Dermis microvascular lymphatic vessel endothelial cell (primary cell): Measurements from ENCODE around the gene CYB561D2. TPM values are rescaled to one million over a fixed set of nuclear protein-coding genes. Genes with fewer than 3 reads are reported as not detected.

ENCODE experiments used
- DNase-seq, 2 donors: peaks; one replicate each; pipeline versions ENCODE4 v3.0.0 to v3.0.0-alpha.2; 2010; ENCODE audit warnings: low read depth in 2 of 2
- total RNA-seq: library from RNA; depleted of rRNA; stranded (reverse); fragments of >200 nt; gene quantifications from 2 replicates; pipeline ENCODE4 v1.2.1, GENCODE V29; 2014

Gene CYB561D2
- total RNA-seq, 1 donor from 2014 or later, result 18.9 TPM

DNA sequence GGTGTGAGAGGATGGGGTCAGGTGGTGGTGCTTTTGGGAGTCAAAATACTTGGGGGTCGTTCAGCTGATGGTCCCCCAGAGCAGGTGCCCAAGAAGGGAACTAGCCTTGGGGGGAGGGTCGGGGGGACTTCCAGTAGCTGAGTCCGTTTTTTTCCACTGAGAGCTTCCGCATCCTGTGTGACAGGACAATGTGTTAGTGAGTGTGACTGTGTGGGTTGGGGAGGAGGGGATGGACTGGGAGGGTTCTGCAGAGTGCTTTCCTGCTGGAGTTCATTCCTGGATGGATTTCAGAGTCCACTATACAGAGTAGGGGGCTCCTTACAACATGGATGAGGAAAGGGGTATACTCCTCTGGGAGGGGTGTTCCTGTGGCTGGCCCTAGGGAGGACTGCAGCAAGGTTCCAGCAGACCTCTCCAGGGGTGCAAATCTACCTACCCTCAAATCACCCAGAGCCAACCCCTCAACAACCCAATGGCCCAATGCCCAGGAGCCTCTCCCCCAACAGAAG, 27.5 kb upstream of the CYB561D2 start:
- DNase-seq, result peak; percentile 90 to 98

DNA sequence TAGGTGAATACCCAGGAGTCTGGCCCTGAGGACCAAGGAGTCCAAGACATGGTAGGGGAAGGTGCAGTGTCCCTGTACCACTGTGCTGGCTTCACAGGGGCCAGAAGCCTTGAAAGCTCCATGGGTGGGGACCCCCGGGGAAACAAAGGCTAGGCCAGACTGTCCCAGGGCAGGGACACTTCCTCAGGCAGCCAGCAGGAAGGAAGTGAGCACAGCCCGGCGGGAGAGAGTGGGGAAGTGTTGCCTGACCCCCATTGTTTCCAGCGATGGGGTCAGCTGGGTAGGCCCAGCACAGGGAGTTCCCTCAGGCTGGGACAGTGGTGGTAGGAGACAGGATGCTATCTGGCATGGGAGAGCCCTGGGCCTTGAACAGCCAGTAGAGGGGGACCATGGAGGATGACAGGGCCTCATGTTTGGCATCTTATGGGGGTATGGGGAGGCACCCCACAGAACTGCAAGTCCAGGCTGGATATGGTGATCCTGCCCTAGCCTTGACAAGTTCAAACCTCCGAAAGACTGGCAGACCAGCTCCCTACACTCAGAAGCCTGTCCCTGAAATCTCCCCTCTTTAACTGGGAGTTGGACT, 27.0 kb upstream of the CYB561D2 start:
- peak; percentile 95 to 96 for DNase-seq

DNA sequence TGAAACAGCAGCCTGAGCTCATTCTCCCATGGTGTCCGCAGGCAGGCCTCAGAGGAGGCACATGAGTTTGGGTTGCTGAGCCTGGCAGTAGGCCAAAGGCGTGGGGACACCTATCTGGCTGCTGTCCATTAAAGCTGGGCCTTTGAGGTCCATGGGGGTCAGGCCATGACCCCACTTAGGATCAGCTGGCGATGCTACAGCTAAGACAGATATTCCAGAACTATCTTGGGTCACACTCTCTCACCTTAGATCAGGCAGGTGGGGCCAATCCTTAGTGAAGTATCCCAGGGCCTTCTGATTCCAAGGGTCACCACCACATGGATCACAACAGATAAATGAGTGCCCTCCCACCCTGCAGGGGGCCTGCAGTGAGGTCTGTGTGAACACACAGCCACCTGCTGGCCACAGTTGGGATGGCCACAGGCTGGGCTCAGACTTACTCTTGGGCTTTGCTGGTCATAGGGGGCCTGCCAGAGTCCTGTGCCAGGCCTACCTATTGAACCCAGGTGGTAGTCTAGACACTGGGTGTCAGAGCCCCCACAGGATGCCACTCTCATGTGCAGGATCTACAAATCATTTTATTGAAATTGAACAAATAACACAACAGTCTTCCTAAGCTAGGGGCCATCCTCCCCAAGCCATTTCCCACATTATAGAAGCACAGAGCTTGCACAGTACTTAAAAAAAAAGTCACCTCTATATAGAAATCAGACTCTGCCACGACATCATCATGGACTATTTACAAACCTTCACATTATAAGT, 26.1 kb upstream of the CYB561D2 start:
- DNase-seq, result peak; percentile 83 to 87

DNA sequence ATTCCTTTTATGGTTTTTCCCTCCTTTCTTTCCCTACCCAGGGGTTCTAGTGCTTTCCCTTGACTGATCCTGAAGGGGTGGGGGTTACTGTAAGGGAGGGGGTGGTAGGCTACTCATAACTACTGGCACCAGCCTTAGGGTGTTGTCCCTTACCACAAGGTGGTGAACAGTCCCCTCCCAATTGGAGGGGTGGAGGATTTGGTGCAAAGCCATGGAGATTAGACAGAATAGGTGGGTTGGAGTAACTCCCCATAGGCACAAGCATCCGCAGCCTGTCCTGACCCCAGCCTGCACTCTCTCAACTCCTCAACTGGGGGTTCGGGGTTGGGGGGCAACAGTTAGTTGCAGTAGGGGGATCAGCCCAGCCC, 25.6 kb upstream of the CYB561D2 start:
- no peak for DNase-seq

DNA sequence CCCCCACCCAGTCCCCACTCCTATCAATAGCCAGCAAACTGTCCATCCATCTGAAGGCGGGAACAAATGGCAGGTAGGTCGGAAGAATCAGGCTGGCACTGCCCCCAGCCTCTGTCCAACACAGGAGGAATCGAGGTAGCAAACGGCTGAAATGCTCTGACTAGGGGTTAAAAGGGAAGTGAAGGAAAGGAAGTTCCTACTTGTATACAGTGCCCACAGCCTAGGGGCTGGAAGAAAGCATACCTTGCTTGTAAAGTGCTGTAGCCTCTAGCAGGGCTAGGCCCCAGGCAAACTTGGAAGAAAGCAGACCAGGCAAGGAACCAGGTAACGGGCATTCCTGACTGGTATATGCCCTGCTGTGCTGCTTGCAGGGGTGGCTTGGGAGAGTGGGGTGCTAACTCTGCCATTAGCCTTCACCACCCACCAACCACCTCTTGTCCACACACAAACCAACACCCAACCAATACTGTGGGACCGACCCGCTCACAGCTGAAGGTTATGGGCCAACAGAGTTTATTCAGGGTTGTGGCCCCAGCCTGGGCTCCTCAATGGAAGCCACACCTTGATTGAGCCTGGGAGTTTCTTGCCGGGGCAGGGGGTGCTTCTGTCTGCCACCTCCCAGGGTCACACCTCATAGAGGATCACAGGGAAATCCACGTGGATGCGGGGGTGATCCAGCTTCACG, 25.0 kb upstream of the CYB561D2 start:
- DNase-seq, result no peak

DNA sequence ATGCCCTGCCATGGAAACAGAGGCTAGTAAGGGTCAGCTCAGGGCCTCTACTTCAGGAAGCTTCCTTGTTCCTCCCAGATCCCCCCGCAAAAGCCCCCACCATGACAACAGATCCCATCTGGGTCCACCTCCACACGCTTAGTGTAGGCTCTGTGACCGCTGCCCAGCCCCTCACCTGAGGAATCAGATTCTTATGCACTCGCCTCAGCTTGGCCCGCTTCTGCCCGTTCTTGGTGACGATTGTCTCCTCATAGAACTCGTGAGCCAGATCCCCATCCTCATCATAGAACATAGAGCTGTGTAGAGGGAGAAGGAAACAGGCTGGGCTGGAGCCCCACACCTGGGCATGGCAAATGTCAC, 24.5 kb upstream of the CYB561D2 start:
- DNase-seq, result no peak

DNA sequence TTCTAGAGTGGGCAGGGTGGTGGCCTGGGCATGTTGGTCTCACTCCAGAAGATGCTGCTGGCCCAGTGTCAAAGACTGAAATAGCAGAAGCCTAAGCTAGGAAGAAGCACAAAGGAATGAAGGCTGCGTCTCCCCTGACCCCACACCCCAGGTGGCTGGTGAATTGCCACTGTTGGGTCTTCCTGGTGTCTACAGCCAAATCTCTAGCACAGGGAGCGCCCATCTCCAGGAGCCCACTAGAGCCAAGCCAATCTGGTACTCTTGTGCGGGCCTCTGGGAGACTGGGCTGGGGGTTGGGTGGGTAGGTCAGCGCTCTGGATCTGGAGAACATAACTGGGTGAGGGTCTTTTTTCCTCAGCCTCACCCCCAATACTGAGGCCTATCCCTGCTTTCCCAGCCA, 23.5 kb upstream of the CYB561D2 start:
- no peak for DNase-seq

DNA sequence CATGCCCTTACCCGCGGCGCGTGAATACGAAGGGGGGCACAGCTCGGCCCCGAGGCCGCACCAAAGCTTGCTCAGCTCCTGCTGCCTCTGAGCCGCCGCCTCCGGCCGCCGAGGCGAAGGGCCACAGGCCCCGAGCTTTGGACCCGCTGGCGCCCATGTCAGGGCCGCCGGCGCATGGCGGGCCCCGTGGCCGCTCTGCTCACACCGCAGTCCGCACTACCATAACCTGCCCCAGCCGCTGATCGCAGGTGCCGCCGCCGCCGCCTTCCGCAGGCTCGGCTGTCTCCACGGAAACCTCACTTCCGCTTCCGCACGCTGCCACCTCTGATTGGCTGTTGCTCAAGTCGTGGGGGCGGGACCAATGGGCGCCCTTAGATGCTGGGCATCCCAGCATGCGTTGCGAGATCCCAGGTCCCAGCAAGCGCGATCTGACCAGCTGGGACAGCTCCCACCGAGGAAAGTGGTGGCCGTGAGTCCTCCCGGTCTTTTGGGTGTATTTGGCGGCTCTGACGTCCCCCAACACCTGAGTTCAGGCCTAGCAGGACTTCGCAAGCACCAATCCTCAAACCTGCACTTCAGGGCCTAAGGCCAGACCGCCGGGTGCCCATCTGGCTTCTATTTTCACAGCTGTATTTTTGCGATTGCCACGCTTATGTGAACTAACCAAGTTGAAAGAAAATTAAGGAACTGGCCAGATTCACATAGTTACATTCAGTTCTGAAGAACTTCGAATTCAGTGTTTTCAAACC, 22.5 kb upstream of the CYB561D2 start, which contains the start of gene TUSC2:
TSS of gene TUSC2 (minus strand) at position 281 of the 749 bp plus-strand sequence. CDS start at position 157, 124 bp downstream.
- peak; percentile 93 to 98 for DNase-seq

DNA sequence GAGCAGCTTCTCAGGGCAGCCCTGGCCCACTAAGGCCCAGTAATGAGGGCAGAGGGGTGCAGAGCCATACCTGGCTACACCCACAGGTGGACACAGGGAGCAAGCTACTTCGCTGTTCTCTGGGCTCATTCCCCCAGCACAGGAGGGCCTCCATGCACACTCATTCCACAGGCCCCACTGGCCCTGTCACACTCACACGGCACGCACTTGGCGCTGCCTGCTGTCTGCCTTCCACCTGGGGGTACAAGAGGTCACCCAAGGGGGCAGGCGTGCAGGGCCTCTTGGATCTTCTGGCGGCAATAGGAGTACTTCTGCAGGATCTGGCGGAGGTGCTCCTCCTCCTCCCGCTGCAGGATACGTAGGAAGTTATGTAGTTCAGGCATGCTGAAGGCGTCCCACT, 20.3 kb upstream of the CYB561D2 start:
- no peak for DNase-seq

DNA sequence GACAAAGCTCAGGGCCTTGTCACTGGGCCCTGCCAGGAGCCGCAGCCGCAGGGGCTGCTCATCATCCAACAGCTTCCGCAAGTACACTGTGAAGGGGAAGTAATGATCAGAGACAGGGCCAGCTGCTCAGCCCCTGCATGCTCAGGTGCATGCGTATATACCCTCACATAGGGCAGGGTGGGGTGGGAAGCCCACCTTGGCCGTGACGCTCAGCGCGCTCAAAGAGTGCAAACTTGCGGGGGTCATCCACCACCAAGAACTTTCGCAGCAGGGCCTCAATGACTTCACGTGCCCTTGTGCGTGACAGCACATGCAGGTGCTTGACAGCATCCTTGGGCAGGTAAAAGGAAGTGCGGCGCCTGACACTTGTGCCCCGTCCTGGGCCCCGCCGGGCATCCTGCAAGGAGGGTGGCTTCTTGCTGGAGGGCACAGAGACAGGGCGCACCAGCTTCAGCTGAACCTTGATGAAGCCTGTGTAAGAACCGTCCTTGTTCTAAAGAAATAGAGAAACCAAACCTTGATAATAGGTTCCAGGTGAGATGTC, 19.2 kb upstream of the CYB561D2 start:
- DNase-seq, result no peak

DNA sequence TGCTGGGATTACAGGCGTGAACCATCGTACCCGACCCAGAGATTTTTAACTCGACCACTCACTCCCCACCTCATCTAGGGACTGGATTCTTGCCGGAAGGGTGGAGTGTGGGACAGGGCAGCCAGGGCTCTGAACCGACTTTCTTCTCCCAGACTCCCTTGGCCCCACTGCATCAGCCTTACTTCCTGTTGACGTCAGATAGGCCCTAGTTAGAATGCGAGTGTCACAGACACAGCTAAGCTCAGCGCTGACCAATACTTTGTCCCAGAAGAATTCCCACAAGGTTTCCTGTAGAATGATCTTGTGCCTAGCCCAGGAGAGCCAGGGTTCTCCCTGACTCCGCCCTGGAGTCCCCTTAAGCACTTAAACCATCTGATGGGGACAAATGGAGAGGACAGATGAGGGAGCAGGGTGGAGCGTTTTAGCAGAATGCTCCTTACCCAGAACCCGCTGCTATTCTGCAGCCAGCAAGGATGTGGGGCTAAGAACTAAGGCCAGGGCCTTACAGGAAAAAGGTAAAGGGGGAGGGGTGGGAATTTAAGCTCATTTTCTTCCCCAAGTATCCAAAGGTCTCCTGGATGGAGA, 16.8 kb upstream of the CYB561D2 start:
- DNase-seq, result peak in 1 of 2 donors; percentile 88

DNA sequence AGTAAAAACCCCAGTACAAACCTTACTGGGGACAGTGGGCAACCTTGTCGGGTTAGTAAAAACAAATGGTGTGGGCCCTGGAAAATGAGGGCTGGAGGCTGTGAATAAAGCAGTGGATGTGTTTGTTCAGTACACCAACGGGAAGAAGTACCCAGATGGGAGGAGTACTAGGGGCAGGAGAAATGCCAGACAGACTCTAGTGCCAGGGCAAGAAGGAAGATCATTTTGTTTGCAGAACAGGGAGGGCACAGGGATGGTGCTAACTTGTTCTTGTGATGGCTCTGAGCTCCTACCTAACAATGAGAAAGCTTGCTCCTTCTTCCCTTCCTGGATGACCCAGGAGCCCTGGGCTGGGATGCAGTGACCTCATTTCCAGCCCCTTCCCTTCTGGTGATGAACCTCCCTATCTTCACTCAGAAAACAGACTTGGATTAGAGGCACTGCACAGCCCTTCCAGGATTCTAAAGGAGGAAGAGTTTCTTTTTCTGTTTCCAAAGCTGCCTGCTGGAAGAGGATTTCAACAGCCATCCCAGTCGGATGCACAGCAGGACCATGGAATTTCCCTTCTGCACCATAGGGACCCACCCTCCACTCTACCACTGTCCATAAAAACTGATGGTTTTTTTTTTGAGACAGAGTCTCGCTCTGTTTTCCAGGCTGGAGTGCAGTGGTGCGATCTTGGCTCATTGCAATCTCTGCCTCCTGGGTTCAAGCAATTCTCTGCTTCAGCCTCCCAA, 16.2 kb upstream of the CYB561D2 start:
- peak in 1 of 2 donors; percentile 65 for DNase-seq

DNA sequence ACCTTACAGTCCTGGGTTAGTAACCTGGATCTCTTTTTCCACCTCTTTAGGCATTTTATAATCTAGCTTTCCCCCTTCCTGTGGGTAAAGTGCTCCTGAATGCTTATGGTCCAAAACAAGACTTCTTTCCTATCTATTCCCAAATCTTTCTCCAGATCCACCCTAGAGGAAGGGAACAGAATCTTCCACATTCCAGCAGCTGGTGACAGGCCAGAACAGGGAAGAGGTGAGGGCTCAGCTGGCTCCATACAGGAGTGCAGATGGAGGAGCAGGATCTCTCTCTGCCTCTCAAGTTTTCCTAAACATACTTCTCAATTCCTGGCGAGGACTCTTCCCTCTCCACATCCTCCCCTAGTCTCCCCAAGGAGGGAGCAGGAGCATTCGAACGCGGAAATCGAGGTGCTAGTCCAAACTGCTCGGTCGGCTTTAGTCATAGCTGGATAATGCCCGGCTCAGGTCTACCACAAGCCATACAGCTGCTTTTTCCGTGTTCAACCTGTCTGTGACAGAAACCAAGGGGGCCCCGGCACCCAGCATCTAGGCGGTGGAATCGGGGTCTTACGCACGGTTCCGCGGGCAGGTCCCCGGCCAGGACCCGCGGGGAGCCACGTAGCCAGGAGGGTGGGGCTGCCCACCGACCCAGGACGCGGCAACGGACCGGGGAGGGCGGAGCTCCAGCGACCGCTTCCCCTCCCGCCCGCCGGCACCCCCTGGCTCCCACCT, 14.0 kb upstream of the CYB561D2 start:
- peak in 1 of 2 donors; percentile 36 for DNase-seq

DNA sequence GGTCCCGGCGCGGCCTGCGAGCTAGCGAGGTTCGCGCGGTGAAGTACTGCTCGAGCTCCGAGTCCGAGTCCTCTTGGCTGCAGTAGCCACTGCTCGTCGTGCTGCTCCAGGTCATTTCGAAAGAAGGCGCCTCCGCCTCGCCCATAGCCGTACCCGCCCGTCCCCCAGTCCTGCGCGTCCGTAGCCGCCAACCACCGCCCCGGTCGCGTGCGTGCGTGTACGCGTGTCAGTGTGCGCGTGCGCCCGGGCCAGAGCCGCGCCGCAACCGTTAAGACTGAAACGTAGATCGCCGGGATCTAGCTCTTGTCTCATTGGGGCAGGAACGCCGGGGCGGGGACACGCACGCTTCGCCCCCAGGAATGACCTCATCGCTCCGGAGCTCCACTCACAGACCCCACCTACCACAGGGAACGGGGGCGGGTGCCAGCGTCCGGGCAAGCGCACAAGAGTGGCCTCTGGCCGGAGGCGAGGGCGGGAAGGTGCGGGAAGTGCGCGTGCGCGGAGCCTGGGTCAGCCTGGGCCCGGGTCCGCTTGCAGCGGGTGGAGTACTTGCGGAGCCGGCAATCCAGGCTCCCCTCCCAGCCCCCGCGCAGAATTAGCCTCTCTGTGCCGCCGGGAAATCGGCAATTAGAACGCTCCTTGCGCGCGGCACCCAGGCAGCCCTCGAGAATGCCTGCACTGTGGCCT, 13.3 kb upstream of the CYB561D2 start:
- DNase-seq, result peak; percentile 97 to 99

DNA sequence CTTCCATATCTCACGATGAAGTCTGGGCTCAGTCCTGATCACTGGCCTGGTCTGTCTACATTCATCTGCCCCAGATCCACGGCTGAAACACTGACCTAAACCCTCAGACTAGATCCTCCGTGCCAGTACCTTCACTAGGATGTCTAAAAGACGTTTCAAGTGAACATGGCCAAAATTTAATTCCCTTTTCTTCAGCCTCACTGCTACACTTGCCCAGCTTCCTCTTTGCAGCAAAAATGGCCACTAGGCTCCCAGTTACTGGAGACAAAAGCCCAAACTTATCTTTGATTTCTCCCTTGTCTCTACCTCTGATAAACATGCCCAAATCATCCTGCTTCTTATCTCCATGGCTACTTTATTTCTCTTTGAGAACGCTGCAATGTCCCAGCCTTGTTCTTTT, 11.7 kb upstream of the CYB561D2 start:
- DNase-seq, result no peak

DNA sequence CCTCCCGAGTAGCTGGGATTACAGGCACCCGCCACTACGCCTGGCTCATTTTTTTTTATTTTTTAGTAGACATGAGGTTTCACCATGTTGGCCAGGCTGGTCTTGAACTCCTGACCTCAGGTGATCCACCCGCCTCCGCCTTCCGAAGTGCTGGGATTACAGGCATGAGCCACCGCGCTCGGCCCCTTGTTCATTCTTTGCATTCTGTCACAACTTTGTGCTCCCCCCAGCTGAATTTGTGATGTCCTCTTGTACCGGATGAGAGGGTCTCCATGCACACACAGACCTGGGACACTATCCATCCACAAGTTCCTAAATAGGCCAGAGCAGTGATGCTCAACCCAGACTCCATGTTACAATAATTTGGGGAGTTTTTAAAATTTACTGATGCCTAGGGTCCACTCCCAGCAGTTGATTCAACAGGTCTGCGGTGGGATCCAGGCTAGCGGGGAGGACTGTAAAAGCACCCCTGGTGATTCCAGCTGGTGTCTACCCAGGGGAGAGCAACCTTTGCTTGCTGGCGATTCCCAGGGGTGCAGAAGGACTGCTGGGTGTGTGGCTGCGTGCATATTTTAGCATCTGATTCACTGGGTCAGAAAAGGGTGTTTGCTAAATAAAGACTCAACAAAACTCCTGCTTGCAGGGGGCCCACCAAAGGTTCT, 11.0 kb upstream of the CYB561D2 start:
- no peak for DNase-seq

DNA sequence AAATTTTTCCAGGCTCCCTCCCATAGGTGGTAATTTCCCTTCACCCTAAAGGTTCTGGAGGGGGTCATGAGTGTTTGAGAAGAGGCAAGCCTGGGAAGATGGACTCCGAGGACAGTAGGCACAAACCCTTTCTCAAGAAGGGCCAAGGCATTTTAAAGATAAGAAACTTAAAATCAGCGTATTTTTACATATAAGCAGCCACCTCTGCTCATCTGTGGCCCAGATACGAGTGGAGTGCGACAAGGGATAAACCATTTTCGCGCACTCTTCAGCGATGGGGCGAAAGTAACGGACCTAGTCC, 10.6 kb upstream of the CYB561D2 start:
- DNase-seq, result no peak

DNA sequence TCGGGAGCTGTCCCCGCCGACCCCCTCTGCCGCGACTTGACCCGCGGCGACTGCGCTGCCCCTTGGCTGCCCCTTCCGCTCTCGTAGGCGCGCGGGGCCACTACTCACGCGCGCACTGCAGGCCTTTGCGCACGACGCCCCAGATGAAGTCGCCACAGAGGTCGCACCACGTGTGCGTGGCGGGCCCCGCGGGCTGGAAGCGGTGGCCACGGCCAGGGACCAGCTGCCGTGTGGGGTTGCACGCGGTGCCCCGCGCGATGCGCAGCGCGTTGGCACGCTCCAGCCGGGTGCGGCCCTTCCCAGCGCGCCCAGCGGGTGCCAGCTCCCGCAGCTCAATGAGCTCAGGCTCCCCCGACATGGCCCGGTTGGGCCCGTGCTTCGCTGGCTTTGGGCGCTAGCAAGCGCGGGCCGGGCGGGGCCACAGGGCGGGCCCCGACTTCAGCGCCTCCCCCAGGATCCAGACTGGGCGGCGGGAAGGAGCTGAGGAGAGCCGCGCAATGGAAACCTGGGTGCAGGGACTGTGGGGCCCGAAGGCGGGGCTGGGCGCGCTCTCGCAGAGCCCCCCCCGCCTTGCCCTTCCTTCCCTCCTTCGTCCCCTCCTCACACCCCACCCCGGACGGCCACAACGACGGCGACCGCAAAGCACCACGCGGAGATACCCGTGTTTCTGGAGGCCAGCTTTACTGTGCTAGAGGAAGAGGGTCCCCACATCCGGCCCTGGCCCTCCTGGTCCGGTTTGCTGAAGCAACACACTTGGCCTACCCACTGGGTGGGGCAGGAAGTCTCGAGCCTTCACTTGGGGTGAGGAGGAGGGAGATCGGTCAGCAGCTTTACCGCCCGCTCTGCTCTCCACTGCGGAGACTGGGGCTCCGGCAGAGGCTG, 10.0 kb upstream of the CYB561D2 start, which contains the start of gene RASSF1:
TSS of gene RASSF1 (minus strand) at position 389 of the 882 bp plus-strand sequence. CDS start at position 358, 31 bp downstream.
- DNase-seq, result no peak
